Mesenchymal stem cell (in vitro differentiated cells and primary cell): ENCODE measurements around the gene CFAP97D1.

ENCODE experiments used
- DNase-seq: peaks from one replicate; pipeline ENCODE4 v3.0.0-alpha.2; 2013
- H2AFZ ChIP-seq: one replicate; pipeline ENCODE4 v1.6.1; 2013; ENCODE audit warnings: low read depth, mild to moderate bottlenecking, control low read depth, inconsistent platforms, low read length, moderate library complexity
- H2AK5ac ChIP-seq: 2 replicates; pipeline ENCODE4 v1.6.1; 2013; ENCODE audit warnings: low read length, moderate library complexity, mild to moderate bottlenecking, inconsistent platforms; ENCODE audit not compliant: severe bottlenecking
- H2BK120ac ChIP-seq: one replicate; pipeline ENCODE4 v1.6.1; 2013; ENCODE audit warnings: low read depth, mild to moderate bottlenecking, inconsistent platforms, low read length, moderate library complexity
- H2BK12ac ChIP-seq, 2 experiments: one replicate each; pipeline ENCODE4 v1.6.1; 2013; ENCODE audit warnings: inconsistent platforms in 2 of 2, low read length in 2 of 2, mild to moderate bottlenecking in 2 of 2, moderate library complexity in 2 of 2, control low read depth in 1 of 2
- H2BK15ac ChIP-seq: one replicate; pipeline ENCODE4 v1.6.1; 2013; ENCODE audit warnings: mild to moderate bottlenecking, low read depth, inconsistent platforms; ENCODE audit not compliant: poor library complexity, severe bottlenecking
- H2BK5ac ChIP-seq: 2 replicates; pipeline ENCODE4 v1.6.1; 2013; ENCODE audit warnings: low read depth, mild to moderate bottlenecking, low read length, control low read depth, inconsistent platforms; ENCODE audit not compliant: poor library complexity, severe bottlenecking
- H3K14ac ChIP-seq, 2 experiments: one replicate each; pipeline ENCODE4 v1.6.1; 2013; ENCODE audit warnings: inconsistent platforms in 2 of 2, low read length in 2 of 2, control low read depth in 1 of 2, mild to moderate bottlenecking in 1 of 2, moderate library complexity in 1 of 2
- H3K18ac ChIP-seq, 2 experiments: one replicate each; pipeline ENCODE4 v1.6.1; 2013; ENCODE audit warnings: inconsistent platforms in 2 of 2, low read length in 2 of 2, control low read depth in 1 of 2, low read depth in 1 of 2, mild to moderate bottlenecking in 1 of 2
- H3K23ac ChIP-seq, 2 experiments: one replicate each; pipeline ENCODE4 v1.6.1; 2013; ENCODE audit warnings: inconsistent platforms in 2 of 2, low read length in 2 of 2, mild to moderate bottlenecking in 2 of 2, moderate library complexity in 2 of 2, control low read depth in 1 of 2
- H3K27ac ChIP-seq: 2 replicates; pipeline ENCODE4 v1.5.1; 2013; ENCODE audit warnings: mild to moderate bottlenecking, moderate library complexity, low read length, control low read depth, inconsistent platforms; ENCODE audit not compliant: poor library complexity, severe bottlenecking
- H3K27me3 ChIP-seq, 2 experiments: 2 replicates each; pipeline versions ENCODE4 v1.6.1 to v1.7.0; 2013; ENCODE audit warnings: low read length in 2 of 2, mild to moderate bottlenecking in 2 of 2, moderate library complexity in 2 of 2, control low read depth in 1 of 2, inconsistent platforms in 1 of 2; ENCODE audit not compliant: control insufficient read depth in 1 of 2, insufficient read depth in 1 of 2
- H3K36me3 ChIP-seq, 2 experiments: 2 replicates each; pipeline versions ENCODE4 v1.6.1 to v1.7.0; 2013; ENCODE audit warnings: low read length in 2 of 2, control low read depth in 1 of 2, inconsistent platforms in 1 of 2, low read depth in 1 of 2, mild to moderate bottlenecking in 1 of 2; ENCODE audit not compliant: insufficient read depth in 2 of 2, control insufficient read depth in 1 of 2
- H3K4ac ChIP-seq, 2 experiments: one replicate each; pipeline ENCODE4 v1.6.1; 2013; ENCODE audit warnings: inconsistent platforms in 2 of 2, low read length in 2 of 2, mild to moderate bottlenecking in 2 of 2, moderate library complexity in 2 of 2, control low read depth in 1 of 2, low read depth in 1 of 2
- H3K4me1 ChIP-seq: 2 replicates; pipeline ENCODE4 v1.6.1; 2013; ENCODE audit warnings: low read depth, low read length, control low read depth; ENCODE audit not compliant: control insufficient read depth, insufficient read depth
- H3K4me2 ChIP-seq: 2 replicates; pipeline ENCODE4 v1.6.1; 2013; ENCODE audit warnings: low read length, mild to moderate bottlenecking, inconsistent platforms; ENCODE audit not compliant: poor library complexity, severe bottlenecking
- H3K4me3 ChIP-seq, 2 experiments: 2 replicates each; pipeline versions ENCODE4 v1.5.1 to v1.7.0; 2013; ENCODE audit warnings: low read length in 2 of 2, mild to moderate bottlenecking in 2 of 2, control low read depth in 1 of 2, low read depth in 1 of 2; ENCODE audit not compliant: insufficient read depth in 1 of 2
- H3K79me1 ChIP-seq: replicated peaks from 2 replicates; pipeline ENCODE4 v1.6.1; 2013; ENCODE audit warnings: mild to moderate bottlenecking, control low read depth, low read length, inconsistent platforms; ENCODE audit not compliant: poor library complexity, severe bottlenecking
- H3K9ac ChIP-seq: 2 replicates; pipeline ENCODE4 v1.7.0; 2013; ENCODE audit warnings: mild to moderate bottlenecking, low read length, moderate library complexity
- H3K9me3 ChIP-seq: 2 replicates; pipeline ENCODE4 v1.7.0; 2013; ENCODE audit warnings: mild to moderate bottlenecking, low read length; ENCODE audit not compliant: control insufficient read depth
- H4K8ac ChIP-seq: one replicate; pipeline ENCODE4 v1.6.1; 2013; ENCODE audit warnings: inconsistent platforms, mild to moderate bottlenecking, low read length, moderate library complexity
- H4K91ac ChIP-seq: one replicate; pipeline ENCODE4 v1.6.1; 2013; ENCODE audit warnings: mild to moderate bottlenecking, low read length, inconsistent platforms
- WGBS: methylation state at CpG from one replicate; pipeline ENCODE4 v1.1.7; 2013; ENCODE audit warnings: mixed read lengths; 5-methylcytosine and 5-hydroxymethylcytosine counted together

The CFAP97D1 gene

DNA sequence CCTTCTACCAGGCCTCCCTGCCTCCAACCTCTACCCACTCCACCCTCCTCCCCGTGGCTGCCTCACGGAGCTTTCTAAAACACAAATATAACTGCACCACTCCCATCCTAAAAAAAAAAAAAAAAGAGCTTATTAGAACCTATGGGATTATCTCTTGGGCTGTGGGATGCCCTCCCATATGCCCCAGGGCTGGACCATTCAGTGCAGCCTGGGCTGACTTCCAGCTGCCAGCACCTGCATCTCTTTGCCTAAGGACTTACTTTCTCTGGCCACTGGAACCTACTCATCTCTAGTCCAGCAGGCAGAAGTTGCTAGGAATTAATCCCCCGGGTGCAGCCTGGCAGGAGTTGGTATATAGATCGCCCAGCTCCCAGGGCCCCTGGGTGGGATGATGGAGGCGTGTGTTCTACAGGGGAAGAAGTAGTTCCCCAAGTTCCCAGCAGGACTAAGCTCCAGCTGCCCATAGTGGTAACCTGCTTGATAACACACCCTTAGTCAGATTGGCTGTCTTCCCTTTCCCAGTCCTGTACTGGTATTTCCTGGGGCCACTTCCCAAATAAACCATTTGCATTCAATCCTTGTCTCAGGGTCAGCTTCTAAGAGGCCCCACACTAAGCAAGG is 42.4 kb downstream of the CFAP97D1 start:
- Histone ChIP-seq H3K4ac (no peak overlapping the region), H2BK15ac (no peak overlapping the region), H2BK120ac (no peak overlapping the region), H3K14ac (no peak overlapping the region), H3K4me2 (no peak overlapping the region), H3K79me1 (peaks cover 7% of the 10 kb centered on the region), H3K23ac (no peak overlapping the region), H3K9me3 (no peaks in the 10 kb centered on the region), H2AFZ (no peak overlapping the region), H3K18ac (no peak overlapping the region), H4K91ac (no peak overlapping the region), H3K9ac (no peak overlapping the region), H3K36me3 (peaks cover 42 to 78% of the 10 kb centered on the region in 2 experiments), H2BK5ac (no peak overlapping the region), H4K8ac (no peak overlapping the region), H3K27ac (no peak overlapping the region), H3K4me1 (no peaks in the 10 kb centered on the region), H2AK5ac (no peak overlapping the region), H3K27me3 (no peaks in the 10 kb centered on the region), H3K4me3 (no peak overlapping the region), H2BK12ac (no peak overlapping the region)
- 90% methylated on average over 3 of the region's 5 CpGs for WGBS
- no peak for DNase-seq

DNA sequence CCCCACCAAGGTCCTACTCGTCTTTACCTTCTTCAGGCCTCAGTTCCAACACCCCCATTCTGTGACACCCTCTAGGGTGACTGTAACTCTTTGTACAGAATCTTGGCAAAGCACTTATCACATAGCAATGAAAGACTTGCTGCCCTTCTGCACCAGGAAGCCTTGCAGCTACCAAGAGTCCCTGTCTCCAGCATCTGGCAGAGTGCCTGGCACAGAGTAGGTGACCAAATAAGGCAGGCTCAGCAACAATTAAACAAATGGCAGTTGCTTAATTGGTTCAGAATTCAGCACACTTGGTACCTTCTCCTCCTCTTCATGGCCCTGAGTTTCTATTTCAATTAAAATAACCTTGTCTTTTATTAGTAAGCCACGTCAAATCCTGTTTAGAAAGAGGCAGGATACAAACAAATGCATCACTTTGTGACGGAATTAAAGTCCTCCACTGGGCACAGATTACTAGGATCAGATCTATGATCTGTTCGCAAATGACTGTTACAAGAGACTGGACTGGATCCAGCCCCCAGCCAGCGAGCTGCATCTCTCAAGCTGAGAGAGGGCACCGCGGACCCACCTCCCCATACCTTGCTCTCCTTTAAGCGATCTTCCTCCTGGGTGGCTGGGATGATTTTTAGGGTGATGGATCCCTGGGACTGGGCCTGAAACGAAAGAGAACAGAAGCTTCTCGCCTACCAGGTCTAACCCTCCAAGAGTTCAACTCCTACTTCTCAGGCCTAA is 43.3 kb downstream of the CFAP97D1 start:
- Histone ChIP-seq H2BK12ac (no peak overlapping the region), H3K4me2 (no peak overlapping the region)

DNA sequence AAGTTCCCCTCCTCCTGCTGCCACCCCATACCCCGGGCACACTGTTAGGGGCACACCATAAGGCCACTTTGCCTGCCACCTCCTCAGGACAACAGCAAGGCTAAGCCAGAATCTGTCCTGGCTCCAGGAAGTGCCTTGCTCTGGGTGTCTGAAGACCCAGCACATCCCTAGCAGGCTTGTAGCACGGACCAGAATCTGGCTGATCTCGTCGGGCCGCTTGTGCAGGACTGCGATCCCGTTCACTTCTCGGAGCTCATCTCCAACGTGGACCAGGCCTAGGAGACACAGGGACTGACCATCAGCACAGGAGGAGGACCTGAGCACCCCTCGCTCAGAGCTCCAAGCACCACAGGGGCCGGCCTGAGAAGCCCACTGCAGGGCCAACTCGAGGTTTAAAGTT is 45.3 kb downstream of the CFAP97D1 start:
- Histone ChIP-seq H2BK120ac (no peak overlapping the region), H3K4me2 (no peak overlapping the region), H3K4me3 (no peak overlapping the region)

More for the DNA sequence above, 43.3 kb downstream of the CFAP97D1 start:
- H3K79me1 ChIP-seq = peaks cover 7% of the 10 kb centered on the region
- no peak overlapping the region for H3K27ac ChIP-seq
- H3K14ac ChIP-seq = no peak overlapping the region
- no peaks in the 10 kb centered on the region for H3K4me1 ChIP-seq
- H3K9ac ChIP-seq = no peak overlapping the region
- no peak overlapping the region for H3K4me3 ChIP-seq
- no peak overlapping the region for H2BK120ac ChIP-seq
- H2BK5ac ChIP-seq = no peak overlapping the region
- H3K36me3 ChIP-seq = peaks cover 40 to 80% of the 10 kb centered on the region in 2 experiments
- H4K8ac ChIP-seq = no peak overlapping the region
- no peak overlapping the region for H2AFZ ChIP-seq
- no peak overlapping the region for H2BK15ac ChIP-seq
- no peak overlapping the region for H3K18ac ChIP-seq
- WGBS = 96% methylated on average over 7 of the region's 10 CpGs
- H3K4ac ChIP-seq = no peak overlapping the region
- H3K23ac ChIP-seq = no peak overlapping the region
- no peak overlapping the region for H4K91ac ChIP-seq
- H3K27me3 ChIP-seq = no peaks in the 10 kb centered on the region
- H2AK5ac ChIP-seq = no peak overlapping the region
- DNase-seq = no peak
- H3K9me3 ChIP-seq = no peaks in the 10 kb centered on the region

DNA sequence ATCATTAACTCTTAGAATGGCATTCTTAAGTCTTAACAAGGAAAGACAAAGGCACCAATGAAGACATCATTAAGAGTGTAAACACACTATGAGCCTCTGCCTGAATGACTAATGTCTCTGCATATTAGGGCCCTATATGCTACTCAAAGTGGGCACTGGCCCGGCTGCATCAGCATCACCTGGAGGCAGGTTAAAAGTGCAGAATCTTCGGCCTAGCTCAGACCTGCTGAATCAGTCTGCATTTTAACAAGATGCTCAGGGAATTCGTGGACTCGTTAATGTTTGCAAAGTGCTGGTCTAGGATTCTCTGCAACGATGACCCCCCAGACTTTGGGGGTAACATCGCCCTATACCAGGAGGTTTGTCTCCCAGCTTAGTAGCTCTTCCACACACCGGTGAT is 46.0 kb downstream of the CFAP97D1 start:
- H2BK5ac ChIP-seq = no peak overlapping the region
- H3K36me3 ChIP-seq = peaks cover 57 to 86% of the 10 kb centered on the region in 2 experiments
- no peak overlapping the region for H3K9ac ChIP-seq
- H3K4me2 ChIP-seq = no peak overlapping the region
- no peak overlapping the region for H2BK15ac ChIP-seq
- H2AFZ ChIP-seq = no peak overlapping the region
- H3K4me3 ChIP-seq = no peak overlapping the region
- H3K4me1 ChIP-seq = no peaks in the 10 kb centered on the region
- 88% methylated on average over 6 of the region's 7 CpGs for WGBS
- no peak overlapping the region for H3K27ac ChIP-seq
- no peak overlapping the region for H3K4ac ChIP-seq
- DNase-seq = no peak
- peaks cover 4% of the 10 kb centered on the region for H3K79me1 ChIP-seq
- no peaks in the 10 kb centered on the region for H3K27me3 ChIP-seq
- H3K14ac ChIP-seq = no peak overlapping the region
- H2BK12ac ChIP-seq = no peak overlapping the region
- H3K9me3 ChIP-seq = no peaks in the 10 kb centered on the region
- H3K18ac ChIP-seq = no peak overlapping the region
- no peak overlapping the region for H2BK120ac ChIP-seq
- H4K8ac ChIP-seq = no peak overlapping the region
- H3K23ac ChIP-seq = no peak overlapping the region
- H2AK5ac ChIP-seq = no peak overlapping the region
- H4K91ac ChIP-seq = no peak overlapping the region

More for the DNA sequence above, 45.3 kb downstream of the CFAP97D1 start:
- Histone ChIP-seq H3K36me3 (peaks cover 55 to 86% of the 10 kb centered on the region in 2 experiments), H3K9me3 (no peaks in the 10 kb centered on the region), H2AK5ac (no peak overlapping the region), H2BK5ac (no peak overlapping the region), H4K91ac (no peak overlapping the region), H3K27me3 (no peaks in the 10 kb centered on the region), H2AFZ (no peak overlapping the region), H3K27ac (no peak overlapping the region), H3K23ac (no peak overlapping the region), H3K14ac (no peak overlapping the region), H2BK12ac (no peak overlapping the region), H3K79me1 (peaks cover 4% of the 10 kb centered on the region), H3K9ac (no peak overlapping the region), H4K8ac (no peak overlapping the region), H3K4ac (no peak overlapping the region), H2BK15ac (no peak overlapping the region), H3K4me1 (no peaks in the 10 kb centered on the region), H3K18ac (no peak overlapping the region)
- DNase-seq = no peak
- 97% methylated on average over 12 of the region's 12 CpGs for WGBS
